ENCODE results near the gene TRIP10. TPM values are rescaled to one million over a fixed set of nuclear protein-coding genes. Genes with fewer than 3 reads are reported as not detected.

TRIP10 gene
- total and polyA plus RNA-seq, 2 donors (not counting 1 experiment from before 2014, with no cell fraction given), result 32.3 to 35.3 TPM

- Histone ChIP-seq H3K4me3 (replicated peaks in 1 of 4; ENCODE audit: control extremely low read depth in 1 of 4, insufficient read depth in 1 of 4, low read depth in 3 of 4, low read length in 4 of 4) (no peak overlapping the region), H4K20me1 (ENCODE audit: control insufficient read depth, extremely low read depth, insufficient read depth, low read length) (no peaks in the 10 kb centered on the region)
Observed at GRCh38 chr19:6692027-6692426, 47.5 kb upstream of the TRIP10 start.

GRCh38 chr19:6693056-6693471 is 46.4 kb upstream of the TRIP10 start:
- Histone ChIP-seq H3K4me2 (ENCODE audit: extremely low read depth, insufficient read depth, low read length) (no peak overlapping the region), H2AFZ (ENCODE audit: low read length) (no peak overlapping the region), H3K79me2 (ENCODE audit: control insufficient read depth, insufficient read depth, low read length) (no peaks in the 10 kb centered on the region), H3K4me3 (replicated peaks in 1 of 4; ENCODE audit: control extremely low read depth in 1 of 4, insufficient read depth in 1 of 4, low read depth in 3 of 4, low read length in 4 of 4) (no peak overlapping the region), H3K36me3 (ENCODE audit: control insufficient read depth, insufficient read depth, low read length) (no peaks in the 10 kb centered on the region), H4K20me1 (ENCODE audit: control insufficient read depth, extremely low read depth, insufficient read depth, low read length) (no peaks in the 10 kb centered on the region), H3K9me3 (ENCODE audit: control insufficient read depth, insufficient read depth, low read depth, low read length) (no peaks in the 10 kb centered on the region), H3K27ac (ENCODE audit: insufficient read depth, low read length) (no peak overlapping the region), H3K9ac (ENCODE audit: insufficient read depth, low read length) (no peak overlapping the region), H3K4me1 (ENCODE audit: control insufficient read depth, extremely low read depth, insufficient read depth, low read length) (no peaks in the 10 kb centered on the region), H3K27me3 (ENCODE audit: control insufficient read depth, insufficient read depth, low read length) (no peaks in the 10 kb centered on the region)
- DNase-seq (ENCODE audit: low read depth in 2 of 2), result no peak
- TF ChIP-seq CTCF (conservative IDR thresholded peaks at IDR 0.05 in 1 of 2, IDR thresholded peaks at IDR 0.05 in 1 of 2; ENCODE audit: low read depth in 1 of 2, low read length in 2 of 2) (no peak), EZH2 (IDR thresholded peaks at IDR 0.05; ENCODE audit: low read length, missing control alignments) (no peak)

More at GRCh38 chr19:6692027-6692426, 47.5 kb upstream of the TRIP10 start:
- Histone ChIP-seq H3K9ac (ENCODE audit: insufficient read depth, low read length) (no peak overlapping the region), H3K9me3 (ENCODE audit: control insufficient read depth, insufficient read depth, low read depth, low read length) (no peaks in the 10 kb centered on the region), H3K27ac (ENCODE audit: insufficient read depth, low read length) (no peak overlapping the region), H3K79me2 (ENCODE audit: control insufficient read depth, insufficient read depth, low read length) (no peaks in the 10 kb centered on the region), H3K27me3 (ENCODE audit: control insufficient read depth, insufficient read depth, low read length) (no peaks in the 10 kb centered on the region), H3K4me2 (ENCODE audit: extremely low read depth, insufficient read depth, low read length) (no peak overlapping the region), H3K36me3 (ENCODE audit: control insufficient read depth, insufficient read depth, low read length) (no peaks in the 10 kb centered on the region), H2AFZ (ENCODE audit: low read length) (no peak overlapping the region), H3K4me1 (ENCODE audit: control insufficient read depth, extremely low read depth, insufficient read depth, low read length) (no peaks in the 10 kb centered on the region)
- no peak for TF ChIP-seq CTCF (conservative IDR thresholded peaks at IDR 0.05 in 1 of 2, IDR thresholded peaks at IDR 0.05 in 1 of 2; ENCODE audit: low read depth in 1 of 2, low read length in 2 of 2)
- TF ChIP-seq EZH2 (IDR thresholded peaks at IDR 0.05; ENCODE audit: low read length, missing control alignments), result no peak
- no peak for DNase-seq (ENCODE audit: low read depth in 2 of 2)

GRCh38 chr19:6693681-6694080 is 45.8 kb upstream of the TRIP10 start:
- no peaks in the 10 kb centered on the region for H3K4me1 ChIP-seq (ENCODE audit: control insufficient read depth, extremely low read depth, insufficient read depth, low read length)
- no peaks in the 10 kb centered on the region for H3K79me2 ChIP-seq (ENCODE audit: control insufficient read depth, insufficient read depth, low read length)
- no peak overlapping the region for H3K27ac ChIP-seq (ENCODE audit: insufficient read depth, low read length)
- H4K20me1 ChIP-seq (ENCODE audit: control insufficient read depth, extremely low read depth, insufficient read depth, low read length), result no peaks in the 10 kb centered on the region
- no peak overlapping the region for H2AFZ ChIP-seq (ENCODE audit: low read length)
- no peak overlapping the region for H3K4me3 ChIP-seq (replicated peaks in 1 of 4; ENCODE audit: control extremely low read depth in 1 of 4, insufficient read depth in 1 of 4, low read depth in 3 of 4, low read length in 4 of 4)
- H3K36me3 ChIP-seq (ENCODE audit: control insufficient read depth, insufficient read depth, low read length), result no peaks in the 10 kb centered on the region
- no peaks in the 10 kb centered on the region for H3K9me3 ChIP-seq (ENCODE audit: control insufficient read depth, insufficient read depth, low read depth, low read length)
- TF ChIP-seq CTCF (conservative IDR thresholded peaks at IDR 0.05 in 1 of 2, IDR thresholded peaks at IDR 0.05 in 1 of 2; ENCODE audit: low read depth in 1 of 2, low read length in 2 of 2) (no peak), EZH2 (IDR thresholded peaks at IDR 0.05; ENCODE audit: low read length, missing control alignments) (no peak)
- H3K9ac ChIP-seq (ENCODE audit: insufficient read depth, low read length), result no peak overlapping the region
- no peaks in the 10 kb centered on the region for H3K27me3 ChIP-seq (ENCODE audit: control insufficient read depth, insufficient read depth, low read length)
- H3K4me2 ChIP-seq (ENCODE audit: extremely low read depth, insufficient read depth, low read length), result no peak overlapping the region
- no peak for DNase-seq (ENCODE audit: low read depth in 2 of 2)

Data from fibroblast of lung (primary cell).